ENCODE measurements around the gene NRXN3.

DNA sequence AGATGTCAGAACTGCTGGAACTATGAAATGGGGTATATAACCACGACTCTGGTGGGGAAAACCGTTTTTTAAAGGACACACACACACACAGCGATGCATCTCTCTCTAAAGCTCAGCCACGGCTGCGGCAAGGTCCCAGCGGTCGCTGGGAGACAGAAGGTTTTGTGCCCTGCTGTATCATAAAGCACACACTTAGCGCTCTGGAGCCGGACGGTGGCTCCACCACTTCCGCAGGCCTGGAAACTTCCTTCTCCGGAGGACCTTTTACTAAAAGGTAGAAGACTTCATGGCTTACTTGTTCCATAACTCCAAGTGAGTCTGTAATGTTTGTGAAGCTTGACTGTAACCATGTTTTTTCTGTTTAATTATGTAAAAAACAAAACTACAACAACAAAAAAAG lies 1691.9 kb downstream of the NRXN3 start:
- no peak for TF ChIP-seq EZH2 (IDR thresholded peaks at IDR 0.05; ENCODE audit: low read depth)
- TF ChIP-seq, protein P1, sequence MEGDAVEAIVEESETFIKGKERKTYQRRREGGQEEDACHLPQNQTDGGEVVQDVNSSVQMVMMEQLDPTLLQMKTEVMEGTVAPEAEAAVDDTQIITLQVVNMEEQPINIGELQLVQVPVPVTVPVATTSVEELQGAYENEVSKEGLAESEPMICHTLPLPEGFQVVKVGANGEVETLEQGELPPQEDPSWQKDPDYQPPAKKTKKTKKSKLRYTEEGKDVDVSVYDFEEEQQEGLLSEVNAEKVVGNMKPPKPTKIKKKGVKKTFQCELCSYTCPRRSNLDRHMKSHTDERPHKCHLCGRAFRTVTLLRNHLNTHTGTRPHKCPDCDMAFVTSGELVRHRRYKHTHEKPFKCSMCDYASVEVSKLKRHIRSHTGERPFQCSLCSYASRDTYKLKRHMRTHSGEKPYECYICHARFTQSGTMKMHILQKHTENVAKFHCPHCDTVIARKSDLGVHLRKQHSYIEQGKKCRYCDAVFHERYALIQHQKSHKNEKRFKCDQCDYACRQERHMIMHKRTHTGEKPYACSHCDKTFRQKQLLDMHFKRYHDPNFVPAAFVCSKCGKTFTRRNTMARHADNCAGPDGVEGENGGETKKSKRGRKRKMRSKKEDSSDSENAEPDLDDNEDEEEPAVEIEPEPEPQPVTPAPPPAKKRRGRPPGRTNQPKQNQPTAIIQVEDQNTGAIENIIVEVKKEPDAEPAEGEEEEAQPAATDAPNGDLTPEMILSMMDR (conservative IDR thresholded peaks at IDR 0.05) = no peak

All from PC-9 (cell line).